HepG2 (cell line): ENCODE results near the gene ELL.
A peak's percentile ranks its signal among the peaks of the same experiment; 100 is the strongest.

Experiments
- AKAP8 ChIP-seq: sonication (generic); formaldehyde crosslinking; IDR thresholded peaks from 2 replicates; pipeline ENCODE4 v1.5.1; 2020; ENCODE audit warnings: mild to moderate bottlenecking, missing genetic modification reagents
- BRCA1 ChIP-seq: sonication (generic); formaldehyde crosslinking; IDR thresholded peaks from 2 replicates; pipeline ENCODE4 v1.4.0; 2020; ENCODE audit warnings: missing genetic modification reagents
- EP300 ChIP-seq, 3 experiments: sonication (generic) in 1 of 3; formaldehyde crosslinking in 1 of 3; IDR thresholded peaks; 2 replicates each; pipeline versions ENCODE4 v1.5.1 to v1.6.1; 2011 to 2020; ENCODE audit warnings: low read depth in 2 of 3, low read length in 2 of 3, borderline replicate concordance in 1 of 3, improper control_type of control experiment in 1 of 3, mild to moderate bottlenecking in 1 of 3, missing genetic modification reagents in 1 of 3, moderate library complexity in 1 of 3
- ETV6 ChIP-seq: sonication (generic); formaldehyde crosslinking; conservative IDR thresholded peaks from 2 replicates; pipeline ENCODE4 v1.4.0; 2020; ENCODE audit warnings: missing genetic modification reagents
- FIP1L1 ChIP-seq: fragments of 200-400 bp; formaldehyde crosslinking; IDR thresholded peaks from 2 replicates; pipeline ENCODE4 v1.6.1; 2018; ENCODE audit warnings: low read depth, mild to moderate bottlenecking, low read length, moderate library complexity, borderline replicate concordance; ENCODE audit not compliant: insufficient read depth
- MYNN ChIP-seq: sonication (generic); formaldehyde crosslinking; IDR thresholded peaks from 2 replicates; pipeline ENCODE4 v1.4.0; 2020; ENCODE audit warnings: mild to moderate bottlenecking, low read depth, missing genetic modification reagents
- NR3C1 ChIP-seq: sonication (generic); formaldehyde crosslinking; IDR thresholded peaks from 2 replicates; pipeline ENCODE4 v1.4.0; 2020; ENCODE audit warnings: missing genetic modification reagents
- SRSF1 ChIP-seq: fragments of 200-400 bp; formaldehyde crosslinking; optimal IDR thresholded peaks from 2 replicates; pipeline ENCODE3; 2017; ENCODE audit warnings: mild to moderate bottlenecking, low read depth, low read length, moderate library complexity
- TMF1 ChIP-seq: sonication (generic); formaldehyde crosslinking; IDR thresholded peaks from 2 replicates; pipeline ENCODE4 v1.8.1; 2022; ENCODE audit warnings: low read depth, missing genetic modification reagents
- TRIM24 ChIP-seq: sonication (generic); formaldehyde crosslinking; IDR thresholded peaks from 2 replicates; pipeline ENCODE4 v1.8.0; 2022; ENCODE audit warnings: mild to moderate bottlenecking, missing genetic modification reagents
- TF ChIP-seq, protein P1 (sequence below): sonication (generic); formaldehyde crosslinking; IDR thresholded peaks from 2 replicates; pipeline ENCODE4 v1.4.0; 2020; ENCODE audit warnings: low read depth, mild to moderate bottlenecking, missing genetic modification reagents
- TF ChIP-seq, protein P2 (sequence below): sonication (generic); formaldehyde crosslinking; IDR thresholded peaks from 2 replicates; pipeline ENCODE4 v1.5.1; 2020; ENCODE audit warnings: missing genetic modification reagents, mild to moderate bottlenecking, borderline replicate concordance
- TF ChIP-seq, protein P3 (sequence below): sonication (generic); formaldehyde crosslinking; IDR thresholded peaks from 2 replicates; pipeline ENCODE4 v1.5.0; 2020; ENCODE audit warnings: mild to moderate bottlenecking, missing genetic modification reagents, moderate library complexity
- TF ChIP-seq, protein P4 (sequence below): sonication (generic); formaldehyde crosslinking; IDR thresholded peaks from 2 replicates; pipeline ENCODE4 v1.9.0; 2022; ENCODE audit warnings: missing genetic modification reagents, mild to moderate bottlenecking, borderline replicate concordance

DNA sequence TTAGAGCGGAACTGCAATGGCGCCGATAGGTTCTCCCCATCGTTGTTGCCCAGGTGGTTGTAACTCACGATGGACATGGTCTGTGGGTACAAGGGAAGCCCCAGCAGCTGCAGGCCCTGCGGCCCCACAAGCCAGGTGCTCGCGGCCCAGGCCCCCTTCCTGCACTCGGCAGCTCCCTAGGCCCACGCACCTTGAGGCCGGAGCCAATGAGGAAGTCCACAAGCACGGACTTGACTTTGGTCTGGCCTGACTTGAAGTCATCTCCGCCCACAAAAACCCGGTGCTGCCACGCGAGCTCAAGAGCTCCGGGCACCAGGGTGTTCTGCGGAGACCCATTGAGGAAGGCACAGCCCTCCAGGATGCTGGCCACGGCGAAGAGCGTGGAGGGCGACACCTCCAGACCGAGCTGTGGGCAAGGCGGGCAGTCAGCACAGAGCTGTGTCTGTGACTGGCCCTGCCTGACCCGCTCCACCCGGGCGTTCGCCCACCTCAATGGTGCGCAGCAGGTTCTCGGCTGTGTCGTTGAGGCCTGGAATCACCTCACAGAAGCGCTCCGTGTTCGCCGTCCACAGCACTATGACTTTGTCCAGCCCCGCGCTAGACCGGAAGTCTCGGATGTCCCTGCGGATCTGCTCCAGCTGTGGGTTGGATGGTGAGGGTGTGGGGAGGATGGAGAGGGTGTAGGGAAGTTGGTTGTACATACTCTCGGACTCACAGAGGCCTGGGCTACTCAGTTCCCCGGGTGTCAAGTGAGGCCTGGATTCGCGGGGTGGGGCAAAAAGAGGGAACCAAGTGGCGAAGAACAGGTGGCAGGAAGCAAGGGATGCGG is 85.8 kb downstream of the ELL start:
- TF ChIP-seq ETV6 (CRISPR knock-in tag), result no peak
- TF ChIP-seq SRSF1, result peak; percentile 9
- TF ChIP-seq NR3C1 (CRISPR knock-in tag), result no peak
- TF ChIP-seq, protein P1, sequence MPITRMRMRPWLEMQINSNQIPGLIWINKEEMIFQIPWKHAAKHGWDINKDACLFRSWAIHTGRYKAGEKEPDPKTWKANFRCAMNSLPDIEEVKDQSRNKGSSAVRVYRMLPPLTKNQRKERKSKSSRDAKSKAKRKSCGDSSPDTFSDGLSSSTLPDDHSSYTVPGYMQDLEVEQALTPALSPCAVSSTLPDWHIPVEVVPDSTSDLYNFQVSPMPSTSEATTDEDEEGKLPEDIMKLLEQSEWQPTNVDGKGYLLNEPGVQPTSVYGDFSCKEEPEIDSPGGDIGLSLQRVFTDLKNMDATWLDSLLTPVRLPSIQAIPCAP (CRISPR knock-in tag), result no peak
- TF ChIP-seq BRCA1, result no peak
- no peak for TF ChIP-seq TRIM24 (CRISPR knock-in tag)
- TF ChIP-seq EP300 (IDR thresholded peaks at IDR 0.05; ENCODE audit: low read depth in 2 of 2, low read length in 2 of 2), result no peak
- TF ChIP-seq EP300 (CRISPR knock-in tag; IDR thresholded peaks at IDR 0.05; ENCODE audit: borderline replicate concordance), result no peak
- TF ChIP-seq AKAP8 (CRISPR knock-in tag), result no peak
- TF ChIP-seq, protein P2, sequence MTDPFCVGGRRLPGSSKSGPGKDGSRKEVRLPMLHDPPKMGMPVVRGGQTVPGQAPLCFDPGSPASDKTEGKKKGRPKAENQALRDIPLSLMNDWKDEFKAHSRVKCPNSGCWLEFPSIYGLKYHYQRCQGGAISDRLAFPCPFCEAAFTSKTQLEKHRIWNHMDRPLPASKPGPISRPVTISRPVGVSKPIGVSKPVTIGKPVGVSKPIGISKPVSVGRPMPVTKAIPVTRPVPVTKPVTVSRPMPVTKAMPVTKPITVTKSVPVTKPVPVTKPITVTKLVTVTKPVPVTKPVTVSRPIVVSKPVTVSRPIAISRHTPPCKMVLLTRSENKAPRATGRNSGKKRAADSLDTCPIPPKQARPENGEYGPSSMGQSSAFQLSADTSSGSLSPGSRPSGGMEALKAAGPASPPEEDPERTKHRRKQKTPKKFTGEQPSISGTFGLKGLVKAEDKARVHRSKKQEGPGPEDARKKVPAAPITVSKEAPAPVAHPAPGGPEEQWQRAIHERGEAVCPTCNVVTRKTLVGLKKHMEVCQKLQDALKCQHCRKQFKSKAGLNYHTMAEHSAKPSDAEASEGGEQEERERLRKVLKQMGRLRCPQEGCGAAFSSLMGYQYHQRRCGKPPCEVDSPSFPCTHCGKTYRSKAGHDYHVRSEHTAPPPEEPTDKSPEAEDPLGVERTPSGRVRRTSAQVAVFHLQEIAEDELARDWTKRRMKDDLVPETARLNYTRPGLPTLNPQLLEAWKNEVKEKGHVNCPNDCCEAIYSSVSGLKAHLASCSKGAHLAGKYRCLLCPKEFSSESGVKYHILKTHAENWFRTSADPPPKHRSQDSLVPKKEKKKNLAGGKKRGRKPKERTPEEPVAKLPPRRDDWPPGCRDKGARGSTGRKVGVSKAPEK, result no peak
- no peak for TF ChIP-seq TMF1 (CRISPR knock-in tag)
- no peak for TF ChIP-seq FIP1L1
- no peak for TF ChIP-seq MYNN (CRISPR knock-in tag)
- TF ChIP-seq, protein P3, sequence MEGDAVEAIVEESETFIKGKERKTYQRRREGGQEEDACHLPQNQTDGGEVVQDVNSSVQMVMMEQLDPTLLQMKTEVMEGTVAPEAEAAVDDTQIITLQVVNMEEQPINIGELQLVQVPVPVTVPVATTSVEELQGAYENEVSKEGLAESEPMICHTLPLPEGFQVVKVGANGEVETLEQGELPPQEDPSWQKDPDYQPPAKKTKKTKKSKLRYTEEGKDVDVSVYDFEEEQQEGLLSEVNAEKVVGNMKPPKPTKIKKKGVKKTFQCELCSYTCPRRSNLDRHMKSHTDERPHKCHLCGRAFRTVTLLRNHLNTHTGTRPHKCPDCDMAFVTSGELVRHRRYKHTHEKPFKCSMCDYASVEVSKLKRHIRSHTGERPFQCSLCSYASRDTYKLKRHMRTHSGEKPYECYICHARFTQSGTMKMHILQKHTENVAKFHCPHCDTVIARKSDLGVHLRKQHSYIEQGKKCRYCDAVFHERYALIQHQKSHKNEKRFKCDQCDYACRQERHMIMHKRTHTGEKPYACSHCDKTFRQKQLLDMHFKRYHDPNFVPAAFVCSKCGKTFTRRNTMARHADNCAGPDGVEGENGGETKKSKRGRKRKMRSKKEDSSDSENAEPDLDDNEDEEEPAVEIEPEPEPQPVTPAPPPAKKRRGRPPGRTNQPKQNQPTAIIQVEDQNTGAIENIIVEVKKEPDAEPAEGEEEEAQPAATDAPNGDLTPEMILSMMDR, result no peak
- TF ChIP-seq, protein P4, sequence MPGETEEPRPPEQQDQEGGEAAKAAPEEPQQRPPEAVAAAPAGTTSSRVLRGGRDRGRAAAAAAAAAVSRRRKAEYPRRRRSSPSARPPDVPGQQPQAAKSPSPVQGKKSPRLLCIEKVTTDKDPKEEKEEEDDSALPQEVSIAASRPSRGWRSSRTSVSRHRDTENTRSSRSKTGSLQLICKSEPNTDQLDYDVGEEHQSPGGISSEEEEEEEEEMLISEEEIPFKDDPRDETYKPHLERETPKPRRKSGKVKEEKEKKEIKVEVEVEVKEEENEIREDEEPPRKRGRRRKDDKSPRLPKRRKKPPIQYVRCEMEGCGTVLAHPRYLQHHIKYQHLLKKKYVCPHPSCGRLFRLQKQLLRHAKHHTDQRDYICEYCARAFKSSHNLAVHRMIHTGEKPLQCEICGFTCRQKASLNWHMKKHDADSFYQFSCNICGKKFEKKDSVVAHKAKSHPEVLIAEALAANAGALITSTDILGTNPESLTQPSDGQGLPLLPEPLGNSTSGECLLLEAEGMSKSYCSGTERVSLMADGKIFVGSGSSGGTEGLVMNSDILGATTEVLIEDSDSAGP, result 0 out of 2 replicates have a peak, but pooled peaks have one; percentile 30
